Ureter (tissue), 1 donor: ENCODE data around the gene NAA38. TPM values are rescaled to one million over a fixed set of nuclear protein-coding genes. Genes with fewer than 3 reads are reported as not detected.
"Not testable (repeated sequence)": the region's sequence is repeated elsewhere in the genome, so short reads cannot be mapped to it uniquely, and the experiment has no call there.

Source experiments
- DNase-seq: peaks from one replicate; pipeline ENCODE4 v3.0.0-alpha.2; 2020; ENCODE audit warnings: low spot score
- total RNA-seq: library from RNA; stranded (reverse); gene quantifications from one replicate; pipeline ENCODE4 v1.2.4, GENCODE V29; 2023
- donor health status: DM: yes; HTN: yes; CAD: no.

The NAA38 gene
- total RNA-seq, 1 donor from 2014 or later = 98.6 TPM

- no peak for DNase-seq
These were observed 33.1 kb downstream of the NAA38 start for GRCh38 chr17:7824021-7824924.

GRCh38 chr17:7823581-7824001 is 33.8 kb downstream of the NAA38 start:
- DNase-seq = no peak

DNA sequence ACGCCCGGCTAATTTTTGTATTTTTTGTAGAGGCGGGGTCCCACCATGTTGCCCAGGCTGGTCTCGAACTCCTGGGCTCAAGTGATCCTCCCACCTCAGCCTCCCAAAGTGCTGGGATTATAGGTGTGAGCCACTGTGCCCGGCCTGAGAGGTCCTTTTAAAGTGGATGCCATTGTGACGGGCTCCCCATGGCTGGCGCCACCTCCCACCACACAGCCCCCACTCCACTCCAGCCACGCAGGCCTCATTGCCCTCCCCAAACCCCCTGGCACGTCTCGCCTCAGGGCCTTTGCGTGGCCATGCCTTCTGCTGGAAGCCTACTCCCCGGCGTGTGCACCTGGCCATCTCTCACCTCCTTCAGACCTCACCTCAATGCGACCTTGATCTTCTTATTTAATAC is 35.2 kb downstream of the NAA38 start:
- no peak for DNase-seq

DNA sequence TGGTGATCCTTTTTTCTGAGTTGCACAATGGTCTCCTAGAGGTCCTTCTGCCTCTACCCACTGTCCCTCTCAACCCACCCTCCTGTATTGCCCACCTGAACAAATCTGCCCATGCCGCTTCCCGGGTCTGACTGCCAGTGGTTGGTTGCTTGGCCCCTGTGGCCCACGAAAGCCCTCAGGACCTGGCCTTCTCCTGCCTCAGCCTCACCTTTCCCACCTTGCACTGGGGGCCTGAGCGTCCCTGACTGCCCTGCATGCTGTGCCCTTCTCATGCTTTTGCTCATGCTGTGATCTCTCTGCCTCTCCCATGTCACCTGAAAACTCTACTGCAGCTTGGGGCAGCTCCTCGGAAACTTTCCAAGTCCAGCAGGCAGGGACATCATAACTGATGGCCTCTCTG is 37.1 kb downstream of the NAA38 start:
- no peak for DNase-seq

DNA sequence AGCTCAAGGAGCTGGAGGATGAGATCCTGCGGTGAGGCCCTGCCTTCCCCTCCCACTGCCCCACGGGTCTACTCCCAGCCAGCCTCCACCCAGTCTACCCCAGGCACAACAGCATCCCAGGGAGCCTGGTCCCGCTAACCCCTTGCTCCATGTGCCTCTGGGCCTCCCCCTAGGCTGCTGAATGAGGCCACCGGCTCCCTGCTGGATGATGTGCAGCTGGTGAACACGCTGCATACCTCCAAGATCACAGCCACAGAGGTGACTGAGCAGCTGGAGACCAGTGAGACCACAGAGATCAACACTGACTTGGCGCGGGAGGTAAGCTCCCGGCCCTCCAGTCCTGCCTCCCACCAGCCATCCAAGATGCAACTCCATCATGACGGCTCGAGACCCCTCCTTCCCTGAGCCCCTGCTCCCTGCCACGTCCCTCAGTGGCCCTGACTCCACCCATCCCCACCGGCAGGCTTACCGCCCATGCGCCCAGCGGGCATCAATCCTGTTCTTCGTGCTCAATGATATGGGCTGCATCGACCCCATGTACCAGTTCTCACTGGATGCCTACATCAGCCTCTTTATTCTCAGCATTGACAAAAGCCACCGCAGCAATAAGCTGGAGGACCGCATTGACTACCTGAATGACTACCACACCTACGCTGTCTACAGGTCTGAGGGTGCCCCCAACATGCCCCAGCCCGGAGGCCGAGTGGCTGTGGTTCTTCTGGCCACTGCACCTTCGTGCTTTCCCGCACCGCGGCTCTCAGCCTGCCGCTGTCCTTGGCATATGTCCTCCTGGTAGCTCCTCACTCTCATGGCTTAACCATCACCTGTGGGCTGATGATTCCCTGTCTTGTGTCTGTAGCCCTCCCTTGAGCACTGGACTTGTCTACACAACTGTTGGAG is 38.4 kb downstream of the NAA38 start:
- no peak for DNase-seq

- DNase-seq = no peak
These were observed 39.3 kb downstream of the NAA38 start for GRCh38 chr17:7818026-7818425.

GRCh38 chr17:7817643-7817964 is 39.8 kb downstream of the NAA38 start:
- no peak for DNase-seq

GRCh38 chr17:7816926-7817642 is 40.3 kb downstream of the NAA38 start:
- DNase-seq = no peak

- no peak for DNase-seq
These were observed 42.4 kb downstream of the NAA38 start for GRCh38 chr17:7814969-7815368.

GRCh38 chr17:7811251-7811650 is 46.1 kb downstream of the NAA38 start:
- no peak for DNase-seq

- not testable (repeated sequence) for DNase-seq
These were observed 47.5 kb downstream of the NAA38 start for GRCh38 chr17:7809791-7810343.

- no peak for DNase-seq
These were observed 48.1 kb downstream of the NAA38 start for GRCh38 chr17:7809086-7809790.

DNA sequence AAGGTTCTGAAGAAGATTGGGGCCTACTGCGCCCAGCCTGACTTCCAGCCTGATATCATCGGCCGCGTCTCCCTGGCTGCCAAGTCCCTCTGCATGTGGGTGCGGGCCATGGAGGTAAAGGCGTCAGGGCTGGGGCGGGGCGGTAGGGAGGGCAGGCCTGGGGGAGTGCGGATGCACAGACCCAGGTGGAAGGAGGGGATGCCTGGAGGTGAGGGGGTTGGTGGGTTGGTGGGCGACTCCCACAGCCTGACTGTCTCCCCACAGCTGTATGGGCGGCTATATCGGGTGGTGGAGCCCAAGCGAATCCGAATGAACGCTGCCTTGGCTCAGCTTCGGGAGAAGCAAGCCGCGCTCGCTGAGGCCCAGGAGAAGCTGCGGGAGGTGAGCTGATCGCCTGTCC is 50.2 kb downstream of the NAA38 start:
- no peak for DNase-seq

Other genes starting within 250 kb of the NAA38 start
- 30.6 TPM for gene FXR2, start 242.7 kb downstream of the NAA38 start, total RNA-seq
- gene SAT2, start 229.7 kb downstream of the NAA38 start, total RNA-seq = 57.1 TPM
- not detected for gene SHBG, start 227.4 kb downstream of the NAA38 start, total RNA-seq
- 10.0 TPM for gene ATP1B2, start 206.6 kb downstream of the NAA38 start, total RNA-seq
- gene TP53, start 170.1 kb downstream of the NAA38 start, total RNA-seq = 131 TPM
- 6.5 TPM for gene WRAP53, start 169.1 kb downstream of the NAA38 start, total RNA-seq
- gene EFNB3, start 152.4 kb downstream of the NAA38 start, total RNA-seq = 2.3 TPM
- 1.5 TPM for gene DNAH2, start 139.8 kb downstream of the NAA38 start, total RNA-seq
- 31.8 TPM for gene KDM6B, start 23.3 kb downstream of the NAA38 start, total RNA-seq
- gene TMEM88, start 2.5 kb downstream of the NAA38 start, total RNA-seq = 9.9 TPM
- 15.7 TPM for gene CYB5D1, start 444 bp upstream of the NAA38 start, total RNA-seq
- gene CHD3, start 31.2 kb upstream of the NAA38 start, total RNA-seq = 225 TPM
- gene RNF227, start 58.7 kb upstream of the NAA38 start, total RNA-seq = 2.5 TPM
- gene KCNAB3, start 72.3 kb upstream of the NAA38 start, total RNA-seq = 7.9 TPM
- 166 TPM for gene TRAPPC1, start 74.4 kb upstream of the NAA38 start, total RNA-seq
- gene CNTROB, start 74.6 kb upstream of the NAA38 start, total RNA-seq = 25.6 TPM
- gene GUCY2D, start 145.1 kb upstream of the NAA38 start, total RNA-seq = 0.81 TPM
- gene ALOX15B, start 181.5 kb upstream of the NAA38 start, total RNA-seq = 5.3 TPM
- 0.62 TPM for gene ALOX12B, start 230.2 kb upstream of the NAA38 start, total RNA-seq